ENCODE data around the gene GABARAPL1.

DNA sequence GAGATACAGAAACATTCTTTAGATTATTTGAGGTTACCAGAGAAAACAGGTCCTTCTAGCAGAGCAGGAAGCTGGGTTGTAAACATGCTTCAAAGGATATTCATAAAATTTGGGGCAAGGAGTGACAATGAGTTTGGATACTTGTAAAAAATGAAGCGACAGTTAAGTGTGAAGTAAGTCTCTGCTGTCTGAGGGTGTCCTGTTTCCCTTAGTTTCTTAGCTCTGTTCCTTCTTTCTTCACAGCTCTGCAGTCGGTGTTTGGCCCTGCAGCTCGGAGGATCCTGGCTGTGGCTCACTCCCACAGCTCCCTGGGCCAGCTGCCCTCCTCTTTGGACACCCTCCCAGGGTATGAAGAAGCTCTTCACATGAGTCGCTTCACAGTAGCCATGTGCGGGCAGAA, 23.0 kb upstream of the GABARAPL1 start:
- TF ChIP-seq, protein P1, sequence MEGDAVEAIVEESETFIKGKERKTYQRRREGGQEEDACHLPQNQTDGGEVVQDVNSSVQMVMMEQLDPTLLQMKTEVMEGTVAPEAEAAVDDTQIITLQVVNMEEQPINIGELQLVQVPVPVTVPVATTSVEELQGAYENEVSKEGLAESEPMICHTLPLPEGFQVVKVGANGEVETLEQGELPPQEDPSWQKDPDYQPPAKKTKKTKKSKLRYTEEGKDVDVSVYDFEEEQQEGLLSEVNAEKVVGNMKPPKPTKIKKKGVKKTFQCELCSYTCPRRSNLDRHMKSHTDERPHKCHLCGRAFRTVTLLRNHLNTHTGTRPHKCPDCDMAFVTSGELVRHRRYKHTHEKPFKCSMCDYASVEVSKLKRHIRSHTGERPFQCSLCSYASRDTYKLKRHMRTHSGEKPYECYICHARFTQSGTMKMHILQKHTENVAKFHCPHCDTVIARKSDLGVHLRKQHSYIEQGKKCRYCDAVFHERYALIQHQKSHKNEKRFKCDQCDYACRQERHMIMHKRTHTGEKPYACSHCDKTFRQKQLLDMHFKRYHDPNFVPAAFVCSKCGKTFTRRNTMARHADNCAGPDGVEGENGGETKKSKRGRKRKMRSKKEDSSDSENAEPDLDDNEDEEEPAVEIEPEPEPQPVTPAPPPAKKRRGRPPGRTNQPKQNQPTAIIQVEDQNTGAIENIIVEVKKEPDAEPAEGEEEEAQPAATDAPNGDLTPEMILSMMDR (IDR thresholded peaks at IDR 0.05) = no peak
- no peak for TF ChIP-seq POLR2A (IDR thresholded peaks at IDR 0.05)
